Stimulated activated naive CD4-positive, alpha-beta T cell treated with Interleukin-2 at 50 U/mL for 16 hours (primary cell): ENCODE data around the gene NDUFAF5.

Experiments
- DNase-seq: peaks from one replicate; lab custom pipeline; 2025; lab: John Stamatoyannopoulos, UW

Gene NDUFAF5

GRCh38 chr20:13777171-13777601 lies 7.6 kb upstream of the NDUFAF5 start:
- no peak for DNase-seq

GRCh38 chr20:13778827-13779226 lies 6.0 kb upstream of the NDUFAF5 start:
- DNase-seq = no peak

- no peak for DNase-seq
These were observed 1.3 kb upstream of the NDUFAF5 start for GRCh38 chr20:13783528-13783927.

- DNase-seq = no peak
These were observed 446 bp upstream of the NDUFAF5 start for GRCh38 chr20:13784271-13784892.

- DNase-seq = no peak
These were observed 1.5 kb downstream of the NDUFAF5 start for GRCh38 chr20:13786143-13786828.

GRCh38 chr20:13788167-13788834 lies 3.5 kb downstream of the NDUFAF5 start:
- DNase-seq = peak; percentile 16

- no peak for DNase-seq
These were observed 5.9 kb downstream of the NDUFAF5 start for GRCh38 chr20:13790708-13791107.

DNA sequence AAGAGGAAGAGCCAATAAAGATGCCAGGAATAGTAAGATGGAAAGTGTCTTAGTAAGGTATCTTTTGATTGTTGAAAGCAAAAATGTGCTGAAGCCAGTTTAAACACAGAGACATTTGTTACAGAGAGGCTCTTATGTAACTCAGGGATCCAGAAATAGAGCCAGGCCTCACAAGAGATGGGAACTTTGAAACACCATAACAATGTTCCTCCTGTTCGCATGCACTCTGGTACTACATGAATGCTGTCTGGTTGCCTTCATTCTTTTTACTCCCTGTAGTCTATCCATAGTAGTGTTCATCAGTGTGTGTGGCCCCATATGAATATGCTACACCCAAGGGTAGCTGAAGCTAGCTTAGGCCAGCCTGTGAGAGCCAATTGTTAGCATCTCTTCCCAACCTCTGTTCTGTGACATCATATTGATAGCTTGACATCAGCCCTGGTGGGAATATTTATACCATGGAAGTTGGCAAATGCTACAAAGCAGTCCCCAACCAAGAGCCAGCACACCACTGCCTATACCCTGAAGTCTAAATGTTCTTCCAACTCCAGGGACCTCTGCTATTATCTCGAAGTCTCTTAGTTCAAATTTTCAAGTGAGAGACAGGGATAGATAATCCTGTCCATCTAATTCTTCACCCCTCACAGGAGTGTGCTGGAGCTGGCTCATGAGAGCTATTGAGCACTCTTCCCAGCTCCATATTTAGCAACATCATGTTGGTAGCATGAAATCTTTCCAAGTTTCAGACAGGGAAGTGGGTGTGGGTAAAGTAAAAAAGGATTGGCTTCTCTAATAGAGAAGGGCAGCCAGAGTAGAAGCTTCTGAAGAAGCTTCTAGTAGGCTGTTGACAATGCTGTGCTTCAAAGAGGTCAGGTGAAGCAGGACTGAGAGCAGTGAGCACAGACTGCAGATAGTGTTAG lies 7.0 kb downstream of the NDUFAF5 start:
- DNase-seq = no peak

DNA sequence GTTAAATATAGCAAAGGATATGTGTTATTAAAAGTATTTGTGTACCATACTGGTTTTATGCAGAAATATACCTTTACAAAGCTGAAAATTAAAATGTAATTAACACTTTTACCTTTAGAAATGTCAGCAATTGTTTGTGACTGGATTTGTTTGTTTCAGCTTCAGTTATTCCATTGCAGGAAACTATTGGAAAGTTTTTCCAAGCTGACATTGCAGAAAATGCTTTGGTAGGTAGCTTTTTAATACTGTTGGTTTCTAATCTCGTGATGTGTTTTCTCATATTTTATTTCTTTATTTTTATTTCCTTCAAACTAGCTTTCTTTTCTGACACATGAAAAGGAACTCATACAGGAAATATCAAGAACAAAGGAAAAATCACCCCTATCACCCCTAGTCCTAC lies 8.2 kb downstream of the NDUFAF5 start:
- DNase-seq = no peak

GRCh38 chr20:13794667-13795066 lies 9.8 kb downstream of the NDUFAF5 start:
- no peak for DNase-seq

- no peak for DNase-seq
These were observed 14.2 kb downstream of the NDUFAF5 start for GRCh38 chr20:13799040-13799439.

GRCh38 chr20:13799974-13800373 lies 15.1 kb downstream of the NDUFAF5 start:
- DNase-seq = no peak

- DNase-seq = no peak
These were observed 15.9 kb downstream of the NDUFAF5 start for GRCh38 chr20:13800728-13801134.

GRCh38 chr20:13809373-13809772 lies 24.5 kb downstream of the NDUFAF5 start:
- no peak for DNase-seq

DNA sequence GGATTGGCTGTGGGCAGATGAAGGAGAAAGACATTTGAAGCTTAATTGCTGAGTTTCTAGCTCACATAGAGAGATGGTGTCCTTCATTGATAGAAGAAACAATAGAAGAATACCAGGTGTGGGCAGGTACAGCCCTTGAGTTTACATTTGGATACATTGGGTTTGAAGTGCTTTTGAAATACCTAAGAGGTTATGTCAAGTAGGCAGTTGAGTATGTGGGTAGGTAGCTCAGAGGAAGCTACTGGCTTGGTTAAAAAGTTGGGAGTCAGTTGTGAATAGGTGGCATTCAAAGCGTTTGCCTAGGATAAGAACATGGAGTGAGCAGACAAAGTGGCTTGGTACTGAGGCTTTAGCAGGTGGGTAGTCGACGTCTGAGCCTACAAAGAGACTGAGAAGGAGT lies 25.0 kb downstream of the NDUFAF5 start:
- DNase-seq = no peak

DNA sequence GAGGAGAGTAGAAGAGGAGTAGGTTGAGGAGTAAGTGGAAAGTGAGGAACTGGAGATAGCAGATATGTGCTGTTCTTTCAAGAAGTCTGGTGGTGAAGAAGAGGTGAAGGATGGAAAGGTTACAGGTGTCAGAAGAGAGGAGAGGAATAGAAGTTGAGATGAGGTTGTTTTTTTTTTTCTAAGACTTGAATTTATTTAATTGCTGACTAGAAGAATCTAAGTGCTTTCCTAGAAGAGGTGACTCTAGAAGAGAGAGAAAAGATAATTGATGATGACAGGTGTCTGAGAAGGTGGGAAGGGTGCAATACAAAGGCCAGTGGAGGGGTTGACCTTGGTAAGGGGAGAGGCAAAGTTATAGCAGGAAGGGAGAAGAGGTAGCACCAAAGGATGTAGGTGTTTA lies 25.6 kb downstream of the NDUFAF5 start:
- no peak for DNase-seq

DNA sequence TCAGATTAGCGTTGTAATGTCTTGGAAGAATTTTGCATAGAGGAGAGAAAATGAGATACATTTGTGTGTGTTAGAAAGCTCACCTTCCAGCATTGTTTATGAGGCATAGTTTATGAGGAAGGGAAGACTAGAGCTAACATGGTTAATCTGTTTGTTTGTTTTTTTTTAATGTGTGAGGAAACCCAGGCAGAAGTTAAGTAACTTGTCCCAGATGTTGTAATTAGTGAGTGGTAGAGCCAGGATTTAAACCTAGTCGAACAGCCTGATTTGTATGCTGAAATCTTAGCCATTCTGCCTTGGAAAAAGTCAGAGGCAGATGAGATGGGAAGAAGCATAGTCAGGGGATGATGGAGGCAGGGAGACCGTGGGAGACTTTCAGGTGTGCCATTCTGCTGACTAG lies 29.1 kb downstream of the NDUFAF5 start:
- DNase-seq = no peak

- DNase-seq = no peak
These were observed 29.8 kb downstream of the NDUFAF5 start for GRCh38 chr20:13814672-13815071.

DNA sequence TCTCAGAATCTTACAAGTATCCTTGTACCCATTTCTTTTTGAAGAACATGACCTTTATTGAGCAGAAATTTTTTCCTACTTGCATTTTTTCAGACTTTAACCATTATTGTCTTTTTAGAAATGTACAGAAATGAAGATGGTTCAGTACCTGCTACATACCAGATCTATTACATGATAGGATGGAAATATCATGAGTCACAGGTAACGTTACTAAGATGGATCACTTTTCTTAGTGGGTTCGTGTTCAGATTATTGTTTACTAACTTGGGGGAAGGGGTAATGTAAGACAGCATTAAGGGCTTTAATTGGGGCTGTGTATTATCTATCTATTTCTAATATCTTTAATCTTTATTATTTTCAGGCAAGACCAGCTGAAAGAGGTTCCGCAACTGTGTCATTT lies 31.9 kb downstream of the NDUFAF5 start:
- no peak for DNase-seq

GRCh38 chr20:13817342-13817741 lies 32.5 kb downstream of the NDUFAF5 start:
- no peak for DNase-seq

DNA sequence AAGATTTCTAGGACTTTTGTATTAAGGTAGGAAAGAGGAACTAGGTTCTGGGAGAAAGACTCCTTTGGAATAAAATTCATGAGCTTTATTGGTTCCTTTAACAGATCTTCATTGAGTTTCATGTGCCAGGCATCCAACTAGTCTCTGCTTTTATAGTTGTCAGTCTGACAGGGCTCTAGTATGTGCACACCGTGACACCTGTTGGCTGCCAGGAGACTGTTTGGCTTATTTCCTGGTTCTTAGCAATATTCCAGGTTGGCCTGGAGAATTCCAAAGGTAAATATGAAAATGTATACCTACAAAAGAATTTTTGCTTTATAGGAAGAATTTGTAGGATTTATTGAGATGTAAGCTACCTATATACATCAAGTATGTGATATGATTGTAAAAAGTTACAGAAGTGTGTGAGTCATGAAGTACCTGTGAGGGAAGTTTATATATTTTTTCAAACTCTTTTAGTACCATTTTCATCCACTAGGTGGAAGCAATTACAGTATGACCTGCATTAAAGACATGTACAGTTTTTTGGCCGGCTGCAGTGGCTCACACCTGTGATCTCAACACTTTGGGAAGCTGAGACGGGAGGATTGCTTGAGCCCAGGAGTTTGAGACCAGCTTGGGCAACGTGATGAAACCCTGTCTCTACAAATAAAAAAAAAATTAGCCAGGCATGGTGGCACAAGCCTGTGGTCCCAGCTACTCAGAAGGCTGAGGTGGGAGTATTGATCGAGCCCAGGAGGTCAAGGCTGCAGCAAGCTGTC lies 35.2 kb downstream of the NDUFAF5 start:
- DNase-seq = no peak

DNA sequence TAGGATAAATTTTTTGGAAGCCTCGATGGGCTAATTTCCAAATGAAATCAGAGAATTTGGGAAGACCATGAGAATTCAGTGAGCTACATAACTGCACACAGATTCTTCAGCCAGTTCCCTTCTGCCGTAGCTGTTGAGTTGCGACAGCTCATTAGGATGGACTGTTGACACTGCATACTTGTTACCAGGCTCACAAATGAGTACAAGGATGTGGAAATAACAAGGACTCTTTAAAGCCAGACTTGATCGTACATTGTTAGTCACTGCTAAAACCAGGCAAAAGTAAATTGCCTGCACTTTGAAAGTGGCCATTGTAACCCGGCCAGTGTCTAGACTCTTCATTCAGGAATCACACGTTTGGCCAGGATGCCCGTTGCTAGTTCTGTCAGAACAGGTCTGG lies 37.0 kb downstream of the NDUFAF5 start:
- no peak for DNase-seq
